ENCODE data around the gene CMTM2. TPM values are rescaled to one million over a fixed set of nuclear protein-coding genes. Genes with fewer than 3 reads are reported as not detected.
"Not testable (repeated sequence)": the region's sequence is repeated elsewhere in the genome, so short reads cannot be mapped to it uniquely, and the experiment has no call there.

The CMTM2 gene
- total and polyA plus RNA-seq, 9 of the 15 experiments (the other 6 are each of a cell fraction or from before 2014, with no cell fraction given) = not detected

DNA sequence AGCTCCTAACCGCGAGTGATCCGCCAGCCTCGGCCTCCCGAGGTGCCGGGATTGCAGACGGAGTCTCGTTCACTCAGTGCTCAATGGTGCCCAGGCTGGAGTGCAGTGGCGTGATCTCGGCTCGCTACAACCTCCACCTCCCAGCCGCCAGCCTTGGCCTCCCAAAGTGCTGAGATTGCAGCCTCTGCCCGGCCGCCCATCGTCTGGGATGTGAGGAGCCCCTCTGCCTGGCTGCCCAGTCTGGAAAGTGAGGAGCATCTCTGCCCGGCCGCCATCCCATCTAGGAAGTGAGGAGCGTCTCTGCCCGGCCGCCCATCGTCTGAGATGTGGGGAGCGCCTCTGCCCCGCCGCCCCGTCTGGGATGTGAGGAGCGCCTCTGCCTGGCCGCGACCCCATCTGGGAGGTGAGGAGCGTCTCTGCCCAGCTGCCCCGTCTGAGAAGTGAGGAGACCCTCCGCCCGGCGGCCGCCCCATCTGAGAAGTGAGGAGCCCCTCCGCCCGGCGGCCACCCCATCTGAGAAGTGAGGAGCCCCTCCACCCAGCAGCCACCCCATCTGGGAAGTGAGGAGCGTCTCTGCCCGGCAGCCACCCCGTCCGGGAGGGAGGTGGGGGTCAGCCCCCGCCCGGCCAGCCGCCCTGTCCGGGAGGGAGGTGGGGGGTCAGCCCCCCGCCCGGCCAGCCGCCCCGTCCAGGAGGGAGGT is 51.4 kb downstream of the CMTM2 start:
- H3K36me3 ChIP-seq (ENCODE audit: control insufficient read depth, insufficient read depth, low read length); H3K9me1 ChIP-seq (ENCODE audit: control insufficient read depth, insufficient read depth, low read length); H4K20me1 ChIP-seq (replicated peaks; ENCODE audit: control insufficient read depth, insufficient read depth, low read length); FAIRE-seq; DNase-seq (ENCODE audit: extremely low read depth in 1 of 4, low spot score in 3 of 4); CTCF ChIA-PET (ENCODE audit: low intra/inter-chr PET ratio); H3K4me3 ChIP-seq; H3K9me3 ChIP-seq (replicated peaks; ENCODE audit: control insufficient read depth, insufficient read depth, low read depth, low read length); BruUV-seq (replicated peaks); H3K27ac ChIP-seq (ENCODE audit: extremely low read depth, low read depth, low read length); intact Hi-C loops (cut with micrococcal nuclease); POLR2A ChIA-PET; H3K4me2 ChIP-seq (ENCODE audit: insufficient read depth, low read length); H3K27me3 ChIP-seq (ENCODE audit: control insufficient read depth in 2 of 2, insufficient read depth in 2 of 2, low read length in 2 of 2); ATAC-seq; H3K79me2 ChIP-seq (ENCODE audit: control insufficient read depth, insufficient read depth, low read length); in situ Hi-C loops (cut with MboI); H3K9ac ChIP-seq (ENCODE audit: insufficient read depth in 1 of 2, low read depth in 2 of 2, low read length in 2 of 2); H2AFZ ChIP-seq (ENCODE audit: low read depth, low read length): not testable (repeated sequence)
- 100% methylated on average over 1 of the region's 49 CpGs for WGBS (ENCODE audit: insufficient coverage, low coverage, missing lambda C conversion rate)
- peaks cover 14 to 20% of the 10 kb centered on the region in 2 experiments for H3K4me1 ChIP-seq (replicated peaks in 1 of 2; ENCODE audit: control insufficient read depth in 2 of 2, insufficient read depth in 2 of 2, low read length in 2 of 2)
- TF ChIP-seq KDM1A (IDR thresholded peaks at IDR 0.05) = 0 out of 4 replicates have a peak, but pooled peaks of 1 of the 2 experiments have one; percentile 6

DNA sequence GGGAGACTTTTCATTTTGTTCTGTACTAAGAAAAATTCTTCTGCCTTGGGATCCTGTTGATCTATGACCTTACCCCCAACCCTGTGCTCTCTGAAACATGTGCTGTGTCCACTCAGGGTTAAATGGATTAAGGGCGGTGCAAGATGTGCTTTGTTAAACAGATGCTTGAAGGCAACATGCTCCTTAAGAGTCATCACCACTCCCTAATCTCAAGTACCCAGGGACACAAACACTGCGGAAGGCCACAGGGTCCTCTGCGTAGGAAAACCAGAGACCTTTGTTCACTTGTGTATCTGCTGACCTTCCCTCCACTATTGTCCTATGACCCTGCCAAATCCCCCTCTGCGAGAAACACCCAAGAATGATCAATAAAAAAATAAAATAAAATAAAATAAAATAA is 52.3 kb downstream of the CMTM2 start:
- peak; percentile 34 for ATAC-seq
- H3K36me3 ChIP-seq (ENCODE audit: control insufficient read depth, insufficient read depth, low read length); DNase-seq (ENCODE audit: extremely low read depth in 1 of 4, low spot score in 3 of 4); CTCF ChIA-PET (ENCODE audit: low intra/inter-chr PET ratio); H3K79me2 ChIP-seq (ENCODE audit: control insufficient read depth, insufficient read depth, low read length); in situ Hi-C loops (cut with MboI); H3K9me1 ChIP-seq (ENCODE audit: control insufficient read depth, insufficient read depth, low read length); intact Hi-C loops (cut with micrococcal nuclease); H3K4me2 ChIP-seq (ENCODE audit: insufficient read depth, low read length); BruUV-seq (replicated peaks); H4K20me1 ChIP-seq (replicated peaks; ENCODE audit: control insufficient read depth, insufficient read depth, low read length); H2AFZ ChIP-seq (ENCODE audit: low read depth, low read length); FAIRE-seq; H3K9ac ChIP-seq (ENCODE audit: insufficient read depth in 1 of 2, low read depth in 2 of 2, low read length in 2 of 2); H3K9me3 ChIP-seq (replicated peaks; ENCODE audit: control insufficient read depth, insufficient read depth, low read depth, low read length); H3K27me3 ChIP-seq (ENCODE audit: control insufficient read depth in 2 of 2, insufficient read depth in 2 of 2, low read length in 2 of 2); H3K4me3 ChIP-seq: not testable (repeated sequence)
- Histone ChIP-seq H3K27ac (ENCODE audit: extremely low read depth, low read depth, low read length) (peak overlapping the region; percentile 75; the same call in 2 of the 3 replicates), H3K4me1 (replicated peaks in 1 of 2; ENCODE audit: control insufficient read depth in 2 of 2, insufficient read depth in 2 of 2, low read length in 2 of 2) (peaks cover 14 to 20% of the 10 kb centered on the region in 2 experiments)
- peak; percentile 63 for TF ChIP-seq CBFA2T2 (conservative IDR thresholded peaks at IDR 0.05)
- TF ChIP-seq MNT (conservative IDR thresholded peaks at IDR 0.05) = 0 out of 4 replicates have a peak, but pooled peaks of 1 of the 2 experiments have one; percentile 27
- TF ChIP-seq CBFA2T3 (IDR thresholded peaks at IDR 0.05) = peak; percentile 75
- peak; percentile 34; the same call in 1 of the 2 replicates for TF ChIP-seq TAL1 (IDR thresholded peaks at IDR 0.05)
- peak in 1 of 2 experiments; percentile 52; a peak in 1 of 4 replicates for TF ChIP-seq KDM1A (IDR thresholded peaks at IDR 0.05)
- peak; percentile 19; the same call in 1 of the 2 replicates for TF ChIP-seq NCOR1 (IDR thresholded peaks at IDR 0.05)
- TF ChIP-seq ARID1B (IDR thresholded peaks at IDR 0.05) = peak; percentile 32; the same call in 1 of the 2 replicates
- POLR2A ChIA-PET = interaction anchor here (1.0 kb wide), 2 partner anchors 13 to 43 kb away, joined by 3 to 4 read pairs; no protein-coding TSS in a partner anchor
- 12% methylated on average over 3 of the region's 4 CpGs for WGBS (ENCODE audit: insufficient coverage, low coverage, missing lambda C conversion rate)

Data from K562 (cell line).